KMS-11 (cell line): ENCODE results near the gene IMMP2L.

ENCODE experiments used
- H2AFZ ChIP-seq: fragments of 200-600 bp; sonication (generic); 2 replicates; pipeline ENCODE4 v1.6.1; 2016; ENCODE audit warnings: antibody characterized with exemption, mixed run types, low read depth
- H3K27ac ChIP-seq: fragments of 200-600 bp; sonication (generic); 2 replicates; pipeline ENCODE4 v1.6.1; 2016; ENCODE audit warnings: mild to moderate bottlenecking, mixed run types
- H3K27me3 ChIP-seq: fragments of 200-600 bp; sonication (generic); 2 replicates; pipeline ENCODE4 v1.6.1; 2017; ENCODE audit warnings: mild to moderate bottlenecking, low read depth, mixed run types, moderate library complexity; ENCODE audit not compliant: insufficient read depth
- H3K36me3 ChIP-seq: fragments of 200-600 bp; sonication (generic); 2 replicates; pipeline ENCODE4 v1.6.1; 2017; ENCODE audit warnings: mild to moderate bottlenecking, mixed run types; ENCODE audit not compliant: insufficient read depth
- H3K4me1 ChIP-seq: fragments of 200-600 bp; sonication (generic); 2 replicates; pipeline ENCODE4 v1.6.1; 2016; ENCODE audit warnings: mild to moderate bottlenecking, low read depth, mixed run types; ENCODE audit not compliant: poor library complexity, severe bottlenecking
- H3K4me2 ChIP-seq: fragments of 200-600 bp; sonication (generic); 2 replicates; pipeline ENCODE4 v1.7.0; 2016; ENCODE audit warnings: mild to moderate bottlenecking, mixed run types
- H3K4me3 ChIP-seq: fragments of 200-600 bp; sonication (generic); IDR thresholded peaks from 2 replicates; pipeline ENCODE4 v1.6.1; 2017; ENCODE audit warnings: low read depth, low read length, mixed read lengths; ENCODE audit not compliant: insufficient read depth
- H3K79me2 ChIP-seq: fragments of 200-600 bp; sonication (generic); 2 replicates; pipeline ENCODE4 v1.6.1; 2016; ENCODE audit warnings: low read depth, mixed run types; ENCODE audit not compliant: insufficient read depth
- H3K9ac ChIP-seq: fragments of 200-600 bp; sonication (generic); 2 replicates; pipeline ENCODE4 v1.6.1; 2016; ENCODE audit warnings: mild to moderate bottlenecking, mixed run types
- H4K20me1 ChIP-seq: fragments of 200-600 bp; sonication (generic); 2 replicates; pipeline ENCODE4 v1.6.1; 2016; ENCODE audit warnings: mild to moderate bottlenecking, mixed run types; ENCODE audit not compliant: insufficient read depth
- TF ChIP-seq, protein P1 (sequence below): fragments of 200-600 bp; sonication (generic); conservative IDR thresholded peaks from 2 replicates; pipeline ENCODE4 v1.6.1; 2017; ENCODE audit warnings: low read depth, mild to moderate bottlenecking, antibody characterized with exemption, low read length, moderate library complexity, mixed read lengths

The IMMP2L gene

DNA sequence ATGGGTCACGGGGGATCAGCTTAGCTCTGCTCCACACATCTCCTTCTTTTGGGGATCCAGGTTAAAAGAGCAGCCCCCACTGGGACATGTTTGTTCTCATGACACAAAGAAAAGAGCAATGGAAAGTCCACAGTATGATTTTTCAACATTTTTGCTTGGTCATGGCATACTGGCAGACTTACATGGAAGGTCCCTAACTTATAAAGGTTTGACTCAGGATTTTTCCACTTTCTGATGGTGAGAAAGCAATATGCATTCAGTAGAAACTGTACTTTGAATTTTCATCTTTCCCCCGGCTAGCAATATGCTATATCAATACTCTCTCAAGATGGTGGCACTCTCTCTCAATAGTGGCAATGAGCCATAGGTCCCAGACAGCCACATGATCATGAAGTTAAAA, 699.0 kb downstream of the IMMP2L start:
- no peak overlapping the region for H3K4me3 ChIP-seq
- no peak overlapping the region for H3K4me2 ChIP-seq
- no peaks in the 10 kb centered on the region for H3K27me3 ChIP-seq
- no peaks in the 10 kb centered on the region for H3K79me2 ChIP-seq
- H2AFZ ChIP-seq = no peak overlapping the region
- no peaks in the 10 kb centered on the region for H3K4me1 ChIP-seq
- no peak overlapping the region for H3K9ac ChIP-seq
- no peaks in the 10 kb centered on the region for H3K36me3 ChIP-seq
- no peak overlapping the region for H3K27ac ChIP-seq
- TF ChIP-seq, protein P1, sequence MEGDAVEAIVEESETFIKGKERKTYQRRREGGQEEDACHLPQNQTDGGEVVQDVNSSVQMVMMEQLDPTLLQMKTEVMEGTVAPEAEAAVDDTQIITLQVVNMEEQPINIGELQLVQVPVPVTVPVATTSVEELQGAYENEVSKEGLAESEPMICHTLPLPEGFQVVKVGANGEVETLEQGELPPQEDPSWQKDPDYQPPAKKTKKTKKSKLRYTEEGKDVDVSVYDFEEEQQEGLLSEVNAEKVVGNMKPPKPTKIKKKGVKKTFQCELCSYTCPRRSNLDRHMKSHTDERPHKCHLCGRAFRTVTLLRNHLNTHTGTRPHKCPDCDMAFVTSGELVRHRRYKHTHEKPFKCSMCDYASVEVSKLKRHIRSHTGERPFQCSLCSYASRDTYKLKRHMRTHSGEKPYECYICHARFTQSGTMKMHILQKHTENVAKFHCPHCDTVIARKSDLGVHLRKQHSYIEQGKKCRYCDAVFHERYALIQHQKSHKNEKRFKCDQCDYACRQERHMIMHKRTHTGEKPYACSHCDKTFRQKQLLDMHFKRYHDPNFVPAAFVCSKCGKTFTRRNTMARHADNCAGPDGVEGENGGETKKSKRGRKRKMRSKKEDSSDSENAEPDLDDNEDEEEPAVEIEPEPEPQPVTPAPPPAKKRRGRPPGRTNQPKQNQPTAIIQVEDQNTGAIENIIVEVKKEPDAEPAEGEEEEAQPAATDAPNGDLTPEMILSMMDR = no peak
- no peaks in the 10 kb centered on the region for H4K20me1 ChIP-seq

DNA sequence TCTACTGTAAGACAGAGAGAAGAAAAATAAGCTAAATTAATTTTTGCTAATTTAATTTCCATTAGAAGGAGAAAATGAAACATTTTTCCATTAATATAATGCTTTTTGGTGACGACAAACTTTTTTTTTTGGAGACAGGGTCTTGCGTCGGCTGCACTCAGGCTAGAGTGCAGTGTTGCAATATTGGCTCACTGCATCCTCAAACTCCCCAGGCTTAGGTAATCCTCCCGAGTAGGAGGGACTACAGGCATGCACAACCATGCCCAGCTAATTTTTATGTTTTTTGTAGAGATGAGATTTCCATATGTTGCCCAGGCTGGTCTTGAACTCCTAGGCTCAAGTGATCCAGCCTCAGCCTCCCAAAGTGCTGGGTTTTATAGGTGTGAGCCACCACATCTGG, 701.1 kb downstream of the IMMP2L start:
- no peaks in the 10 kb centered on the region for H3K79me2 ChIP-seq
- H3K4me3 ChIP-seq = no peak overlapping the region
- H3K9ac ChIP-seq = no peak overlapping the region
- H3K4me1 ChIP-seq = no peaks in the 10 kb centered on the region
- no peaks in the 10 kb centered on the region for H4K20me1 ChIP-seq
- H3K27me3 ChIP-seq = no peaks in the 10 kb centered on the region
- TF ChIP-seq, protein P1 = no peak
- no peaks in the 10 kb centered on the region for H3K36me3 ChIP-seq
- no peak overlapping the region for H3K4me2 ChIP-seq
- H3K27ac ChIP-seq = no peak overlapping the region
- no peak overlapping the region for H2AFZ ChIP-seq

DNA sequence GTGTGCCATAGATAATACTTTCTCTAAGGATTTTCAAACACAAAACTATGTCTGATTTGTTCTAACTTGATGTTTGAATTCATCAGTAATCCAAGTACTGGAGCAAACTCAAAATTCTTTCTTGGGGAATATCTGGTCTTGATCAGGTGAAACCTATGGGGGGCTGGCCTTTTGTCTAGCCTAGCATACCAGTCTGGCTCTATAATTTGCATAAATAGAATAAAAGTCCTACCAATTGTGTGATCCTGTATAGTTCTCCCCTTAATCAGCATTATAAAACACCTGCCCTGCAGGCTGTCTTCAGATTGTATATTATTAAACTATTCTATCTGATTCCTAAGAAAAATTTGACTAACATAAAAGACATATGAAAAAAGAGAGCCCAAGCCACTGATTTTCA, 705.2 kb downstream of the IMMP2L start:
- H3K4me3 ChIP-seq = no peak overlapping the region
- no peaks in the 10 kb centered on the region for H3K4me1 ChIP-seq

DNA sequence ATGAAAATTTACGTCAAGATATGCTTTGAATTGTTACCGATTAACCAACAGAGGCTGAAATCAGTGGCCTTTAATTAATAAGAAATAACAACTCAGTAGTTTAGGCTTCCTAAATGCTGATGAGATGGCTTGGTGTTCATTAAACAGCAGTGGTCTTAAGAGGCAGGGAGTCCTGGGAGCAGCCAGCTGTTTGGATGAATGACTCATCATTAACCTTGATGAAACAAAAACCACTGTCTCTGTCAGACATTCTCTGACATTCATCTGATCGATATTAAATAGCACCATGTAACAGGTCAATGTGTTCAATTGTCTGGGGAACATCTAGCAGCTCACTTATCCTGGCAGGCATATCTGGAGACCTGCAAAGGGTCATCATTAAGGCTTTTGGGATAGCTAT, 705.6 kb downstream of the IMMP2L start:
- H3K9ac ChIP-seq = no peak overlapping the region
- H3K36me3 ChIP-seq = no peaks in the 10 kb centered on the region
- no peaks in the 10 kb centered on the region for H4K20me1 ChIP-seq
- H3K27me3 ChIP-seq = no peaks in the 10 kb centered on the region
- H3K4me3 ChIP-seq = no peak overlapping the region
- no peak overlapping the region for H3K27ac ChIP-seq
- TF ChIP-seq, protein P1 = no peak
- no peak overlapping the region for H3K4me2 ChIP-seq
- H3K4me1 ChIP-seq = no peaks in the 10 kb centered on the region
- H2AFZ ChIP-seq = no peak overlapping the region
- no peaks in the 10 kb centered on the region for H3K79me2 ChIP-seq

More for the DNA sequence above, 705.2 kb downstream of the IMMP2L start:
- no peak overlapping the region for H3K9ac ChIP-seq
- no peak overlapping the region for H3K4me2 ChIP-seq
- no peak overlapping the region for H3K27ac ChIP-seq
- no peaks in the 10 kb centered on the region for H3K27me3 ChIP-seq
- H3K79me2 ChIP-seq = no peaks in the 10 kb centered on the region
- H4K20me1 ChIP-seq = no peaks in the 10 kb centered on the region
- no peak overlapping the region for H2AFZ ChIP-seq
- no peaks in the 10 kb centered on the region for H3K36me3 ChIP-seq
- TF ChIP-seq, protein P1 = no peak
